GM18868 (cell line): ENCODE results near the gene ACAD11.

Experiments
- ATAC-seq: cut with Tn5 transposase; IDR thresholded peaks from one replicate; pipeline ENCODE4 v1.9.1; 2021; ENCODE audit warnings: mild to moderate bottlenecking, moderate library complexity; ENCODE audit not compliant: unreplicated experiment

ACAD11 gene

GRCh38 chr3:132659365-132660051 lies at the start of gene ACAD11:
Gene ACAD11, minus strand, starts transcription at chr3:132659809. Its CDS starts 58 bp downstream, at chr3:132659751.
- ATAC-seq: peak; percentile 65

DNA sequence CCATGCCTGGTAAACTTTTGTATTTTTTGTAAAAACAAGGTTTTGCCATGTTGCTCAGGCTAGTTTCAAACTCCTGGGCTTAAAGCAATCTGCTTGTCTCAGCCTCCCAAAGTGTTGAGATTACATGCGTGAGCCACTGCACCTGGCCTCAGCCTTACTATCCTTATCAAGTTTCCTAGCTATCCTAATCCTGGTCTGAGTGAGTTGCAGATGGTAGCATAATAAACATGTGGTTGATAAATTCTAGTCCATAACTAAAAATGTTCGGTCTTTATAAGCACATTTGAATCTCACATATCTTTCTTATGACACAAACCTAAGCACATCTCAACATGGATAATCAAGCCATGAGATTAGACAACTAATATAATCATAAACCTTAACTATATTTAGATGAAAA lies 44.1 kb upstream of the ACAD11 start:
- no peak for ATAC-seq

DNA sequence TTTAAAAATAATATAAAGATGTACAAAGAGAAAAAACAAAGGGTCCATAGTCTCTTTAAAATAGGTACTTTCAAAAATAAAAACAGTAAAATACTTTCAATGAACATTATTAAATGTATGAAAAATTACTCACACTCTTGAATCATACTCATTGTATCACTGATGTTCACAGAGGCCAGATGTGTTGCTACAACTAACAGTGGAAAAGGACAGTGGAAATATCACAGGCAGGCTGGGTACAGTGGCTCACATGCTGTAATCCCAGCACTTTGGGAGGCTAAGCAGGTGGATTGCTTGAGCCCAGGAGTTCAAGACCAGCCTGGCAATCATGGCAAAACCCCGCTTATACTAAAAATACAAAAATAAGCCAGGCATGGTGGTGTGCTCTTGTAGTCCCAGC lies 35.8 kb upstream of the ACAD11 start:
- ATAC-seq: no peak

- ATAC-seq: no peak
These were observed 35.4 kb upstream of the ACAD11 start for GRCh38 chr3:132694991-132695390.

GRCh38 chr3:132690040-132690439 lies 30.4 kb upstream of the ACAD11 start:
- no peak for ATAC-seq

- no peak for ATAC-seq
These were observed 22.6 kb upstream of the ACAD11 start for GRCh38 chr3:132682201-132682600.

- no peak for ATAC-seq
These were observed 21.8 kb upstream of the ACAD11 start for GRCh38 chr3:132681421-132681820.

- ATAC-seq: no peak
These were observed 20.3 kb upstream of the ACAD11 start for GRCh38 chr3:132679911-132680310.

- no peak for ATAC-seq
These were observed 15.8 kb upstream of the ACAD11 start for GRCh38 chr3:132675408-132675807.

- ATAC-seq: no peak
These were observed 9.7 kb upstream of the ACAD11 start for GRCh38 chr3:132669256-132669777.

DNA sequence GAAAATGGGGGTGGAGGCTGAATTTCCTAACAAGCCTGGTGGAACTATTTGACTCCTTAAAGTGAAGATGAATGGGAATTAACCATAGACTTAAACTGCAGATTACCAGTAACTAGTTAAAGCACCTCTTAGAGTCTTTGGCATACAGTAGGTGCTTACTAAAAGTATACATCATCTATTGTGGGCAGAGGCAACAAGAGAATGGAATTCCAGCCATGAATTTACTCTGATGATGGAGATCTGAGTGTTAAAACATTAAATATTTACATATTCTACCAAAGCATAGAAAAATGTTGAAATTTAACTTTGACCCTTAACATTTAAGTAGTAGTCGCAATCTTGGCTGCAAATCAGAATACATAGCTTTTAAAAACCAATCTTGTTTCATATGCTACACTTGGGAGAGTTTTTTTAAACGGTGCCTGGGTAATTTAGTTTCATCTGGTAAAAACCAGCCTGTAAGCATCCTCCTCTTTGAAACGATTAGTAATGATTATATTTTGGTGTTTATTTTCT lies 5.7 kb upstream of the ACAD11 start:
- no peak for ATAC-seq

GRCh38 chr3:132662212-132662611 lies 2.6 kb upstream of the ACAD11 start:
- no peak for ATAC-seq

DNA sequence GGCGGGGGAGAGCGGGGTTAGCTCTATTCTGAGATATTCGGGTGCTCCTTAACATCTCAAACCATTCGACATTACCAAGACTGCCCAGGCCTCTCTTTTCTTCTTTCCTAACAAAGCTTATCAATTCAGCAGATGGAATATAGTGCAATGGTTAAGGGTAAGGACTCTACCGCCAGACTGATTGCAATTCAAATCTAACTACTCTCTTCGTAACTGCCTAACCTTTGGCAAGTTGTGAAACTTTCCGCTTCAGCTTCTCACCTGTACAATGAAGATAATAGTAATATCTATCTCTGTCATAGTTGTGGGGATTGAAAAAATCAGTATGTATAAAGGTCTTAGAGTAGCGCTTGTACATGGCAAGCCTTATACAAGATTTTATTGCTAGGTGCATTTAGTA lies 1.5 kb upstream of the ACAD11 start:
- ATAC-seq: no peak

- ATAC-seq: no peak
These were observed 1.1 kb upstream of the ACAD11 start for GRCh38 chr3:132660811-132661070.

- peak; percentile 73 for ATAC-seq
These were observed 622 bp upstream of the ACAD11 start, which contains the start of gene UBA5 for GRCh38 chr3:132660052-132660810. Gene UBA5, plus strand, starts transcription at chr3:132660329. Its CDS starts 209 bp downstream, at chr3:132660538.

DNA sequence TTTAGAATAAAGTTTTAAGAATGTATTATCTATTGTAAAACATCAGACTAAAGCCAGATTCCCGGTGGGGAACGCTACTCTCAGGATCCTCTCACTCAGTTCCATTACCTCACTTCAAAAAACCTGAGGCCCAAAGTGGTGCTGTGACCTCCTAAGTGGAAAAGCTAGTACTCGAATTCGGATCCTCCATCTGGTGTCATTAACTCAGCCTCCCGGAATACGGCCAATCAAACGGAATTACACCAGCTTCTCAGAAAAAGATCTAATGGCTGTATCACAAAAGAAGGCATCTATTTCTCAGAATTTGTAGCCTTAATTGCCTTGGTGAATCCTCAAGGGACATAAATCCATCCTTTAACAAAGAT lies 627 bp downstream of the ACAD11 start:
- no peak for ATAC-seq

DNA sequence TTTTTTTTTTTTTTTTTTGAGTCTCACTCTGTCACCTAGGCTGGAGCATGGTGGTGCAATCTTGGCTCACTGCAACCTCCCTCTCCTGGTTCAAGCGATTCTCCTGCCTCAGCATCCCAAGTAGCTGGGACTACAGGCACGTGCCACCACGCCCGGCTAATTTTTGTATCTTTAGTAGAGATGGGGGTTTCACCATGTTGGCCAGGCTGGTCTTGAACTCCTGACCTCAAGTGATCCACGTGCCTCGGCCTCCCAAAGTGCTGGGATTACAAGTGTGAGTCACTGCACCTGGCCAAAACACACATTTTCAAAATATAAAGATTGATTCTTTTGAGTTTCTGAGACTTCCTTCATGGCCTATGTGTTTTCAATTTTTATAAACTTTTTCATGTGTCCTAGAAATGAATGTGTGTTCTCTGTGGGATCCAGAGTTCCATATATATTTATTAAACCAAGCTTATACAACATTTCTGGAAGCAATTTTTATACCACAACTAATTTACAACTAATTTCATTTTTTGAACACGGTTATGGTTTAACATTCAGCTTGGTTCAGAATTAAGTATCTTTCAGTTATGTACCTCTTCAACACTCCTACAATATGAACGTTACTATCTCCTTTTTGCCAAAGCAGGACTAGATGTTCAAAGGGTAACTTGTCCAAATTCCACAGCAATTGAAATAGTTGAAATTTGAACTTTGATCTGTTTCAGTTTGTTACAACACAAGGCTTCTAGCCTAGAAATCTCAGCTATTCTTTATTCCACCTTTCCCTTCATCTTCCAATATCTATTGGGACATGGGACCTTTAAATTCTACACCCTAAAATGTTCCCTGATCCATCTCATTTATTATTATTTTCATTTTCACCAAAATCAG lies 1.5 kb downstream of the ACAD11 start:
- no peak for ATAC-seq

DNA sequence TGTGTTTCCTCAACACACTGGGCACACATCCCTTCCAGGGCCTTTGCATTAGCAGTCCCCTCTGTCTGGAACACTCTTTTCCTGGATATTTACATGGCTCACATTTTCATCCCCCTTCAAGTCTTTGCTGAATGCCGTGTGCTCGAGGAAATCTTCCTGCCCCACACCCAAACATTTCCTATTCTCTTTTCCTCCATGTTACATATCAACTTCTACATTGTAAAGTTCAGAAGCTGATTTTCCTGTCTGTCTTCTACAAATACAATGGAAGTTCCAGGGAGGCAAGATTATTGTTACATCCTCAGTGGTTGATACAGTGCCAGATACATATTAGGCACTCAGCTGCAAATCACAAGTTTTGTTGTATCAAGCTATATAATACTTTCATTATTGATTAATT lies 4.1 kb downstream of the ACAD11 start:
- no peak for ATAC-seq

DNA sequence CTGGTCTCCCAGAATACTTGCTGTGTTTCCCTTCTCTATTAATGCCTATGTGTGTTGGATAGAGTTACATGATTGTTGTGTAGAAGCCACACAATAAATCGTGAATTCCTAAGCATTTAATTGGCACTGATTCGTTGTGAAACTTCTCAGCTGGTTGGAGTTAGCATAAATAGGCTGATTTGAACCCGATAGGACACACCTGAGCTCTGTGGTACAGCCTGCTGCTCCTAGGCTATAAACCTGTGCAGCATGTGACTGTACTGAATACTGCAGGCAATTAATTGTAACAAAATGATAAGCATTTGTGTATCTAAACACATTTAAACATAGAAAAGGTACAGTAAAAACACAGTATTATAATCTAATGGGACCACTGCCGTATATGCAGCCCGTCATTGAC lies 4.9 kb downstream of the ACAD11 start:
- ATAC-seq: no peak

DNA sequence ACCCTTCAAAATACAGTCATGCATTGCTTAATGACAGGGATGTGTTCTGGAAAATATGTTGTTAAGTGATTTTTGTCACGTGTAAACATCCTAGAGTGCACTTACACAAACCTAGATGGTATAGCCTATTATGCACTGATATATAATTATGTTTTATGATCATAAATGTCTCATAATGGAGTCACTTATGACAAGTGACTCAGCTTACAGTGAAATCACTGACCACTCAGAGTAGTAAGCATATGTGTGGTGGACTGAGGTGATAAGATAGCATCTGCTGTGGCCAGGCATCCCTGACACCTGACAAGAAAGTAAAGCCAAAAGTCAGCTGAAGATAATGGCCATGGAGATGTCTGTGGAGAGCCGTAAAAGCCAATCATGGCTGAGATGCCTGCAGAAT lies 5.4 kb downstream of the ACAD11 start:
- no peak for ATAC-seq

GRCh38 chr3:132652640-132653270 lies 6.9 kb downstream of the ACAD11 start:
- no peak for ATAC-seq
